GM19395 (cell line): Measurements from ENCODE around the gene SLC2A6.

Source experiments
- ATAC-seq: cut with Tn5 transposase; IDR thresholded peaks from one replicate; pipeline ENCODE4 v1.9.1; 2021; ENCODE audit warnings: mild to moderate bottlenecking, moderate library complexity; ENCODE audit not compliant: unreplicated experiment

Gene SLC2A6

GRCh38 chr9:133477992-133478850 lies 678 bp downstream of the SLC2A6 start:
- ATAC-seq, result peak; percentile 64

- ATAC-seq, result no peak
Measured at GRCh38 chr9:133477461-133477860, 1.4 kb downstream of the SLC2A6 start.

GRCh38 chr9:133476941-133477340 lies 2.0 kb downstream of the SLC2A6 start:
- ATAC-seq, result no peak

- ATAC-seq, result no peak
Measured at GRCh38 chr9:133476036-133476931, 2.6 kb downstream of the SLC2A6 start.

- ATAC-seq, result no peak
Measured at GRCh38 chr9:133475292-133476012, 3.4 kb downstream of the SLC2A6 start.

GRCh38 chr9:133474853-133475252 lies 4.0 kb downstream of the SLC2A6 start:
- ATAC-seq, result no peak

- ATAC-seq, result no peak
Measured at GRCh38 chr9:133474215-133474614, 4.7 kb downstream of the SLC2A6 start.

GRCh38 chr9:133473743-133474142 lies 5.2 kb downstream of the SLC2A6 start:
- ATAC-seq, result no peak

GRCh38 chr9:133472753-133473378 lies 6.0 kb downstream of the SLC2A6 start:
- no peak for ATAC-seq

- no peak for ATAC-seq
Measured at GRCh38 chr9:133472277-133472645, 6.6 kb downstream of the SLC2A6 start.

GRCh38 chr9:133471551-133472276 lies 7.2 kb downstream of the SLC2A6 start:
- no peak for ATAC-seq

- ATAC-seq, result no peak
Measured at GRCh38 chr9:133470988-133471387, 7.9 kb downstream of the SLC2A6 start.

- no peak for ATAC-seq
Measured at GRCh38 chr9:133470427-133470924, 8.4 kb downstream of the SLC2A6 start.

GRCh38 chr9:133468777-133469421 lies 10.0 kb downstream of the SLC2A6 start:
- no peak for ATAC-seq

- no peak for ATAC-seq
Measured at GRCh38 chr9:133468374-133468773, 10.5 kb downstream of the SLC2A6 start.

- ATAC-seq, result no peak
Measured at GRCh38 chr9:133467101-133467500, 11.8 kb downstream of the SLC2A6 start.

GRCh38 chr9:133465984-133466383 lies 12.9 kb downstream of the SLC2A6 start:
- ATAC-seq, result no peak

- ATAC-seq, result no peak
Measured at GRCh38 chr9:133464638-133465037, 14.3 kb downstream of the SLC2A6 start.

GRCh38 chr9:133463864-133464615 lies 14.9 kb downstream of the SLC2A6 start:
- ATAC-seq, result no peak
